Measurements from ENCODE around the gene KCNMB2. TPM values are rescaled to one million over a fixed set of nuclear protein-coding genes. Genes with fewer than 3 reads are reported as not detected.

Gene KCNMB2
- total and polyA plus RNA-seq, 8 donors = 0.69 to 38.0 (median 2.3) TPM

DNA sequence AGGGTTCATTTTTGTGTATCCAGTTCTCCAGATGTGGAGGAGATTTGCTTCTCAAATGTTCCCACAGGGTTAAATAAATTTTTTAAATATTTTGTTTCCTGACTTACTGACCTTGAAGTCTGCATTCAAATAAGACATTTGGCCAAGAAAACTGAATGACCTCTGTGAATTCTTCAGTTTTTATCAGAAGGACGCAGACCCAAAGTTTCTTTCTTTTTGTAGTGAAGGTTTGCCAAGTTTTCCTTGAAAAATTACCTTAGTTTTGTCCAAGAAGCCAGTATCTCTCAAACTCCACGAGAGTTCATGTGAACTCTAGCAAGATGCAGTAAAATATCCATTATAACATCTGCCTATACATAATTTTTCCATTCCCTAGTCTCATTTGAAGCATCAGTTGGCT, 332.4 kb downstream of the KCNMB2 start:
- intact Hi-C loops (cut with DNase I) = no loop called here
- Histone ChIP-seq H3K27ac (no peak overlapping the region), H3K9me3 (no peaks in the 10 kb centered on the region), H3K4me1 (no peaks in the 10 kb centered on the region), H3K4me3 (no peak overlapping the region), H3K27me3 (no peaks in the 10 kb centered on the region), H3K36me3 (no peaks in the 10 kb centered on the region)
- TF ChIP-seq CTCF (IDR thresholded peaks at IDR 0.05) = no peak
- FAIRE-seq (no peak), DNase-seq (no peak), ATAC-seq (no peak)
- 13 to 19% methylated on average over 2 of the region's 2 CpGs for WGBS, 2 donors

- Histone ChIP-seq H3K9me3 (no peaks in the 10 kb centered on the region), H3K27me3 (no peaks in the 10 kb centered on the region), H3K27ac (no peak overlapping the region), H3K36me3 (no peaks in the 10 kb centered on the region), H3K4me3 (no peak overlapping the region), H3K4me1 (no peaks in the 10 kb centered on the region)
- FAIRE-seq = no peak
- intact Hi-C loops (cut with DNase I) = no loop called here
- TF ChIP-seq CTCF (IDR thresholded peaks at IDR 0.05) = no peak
- no peak for DNase-seq
- no peak for ATAC-seq
Observed at GRCh38 chr3:178870085-178870484, 333.8 kb downstream of the KCNMB2 start.

DNA sequence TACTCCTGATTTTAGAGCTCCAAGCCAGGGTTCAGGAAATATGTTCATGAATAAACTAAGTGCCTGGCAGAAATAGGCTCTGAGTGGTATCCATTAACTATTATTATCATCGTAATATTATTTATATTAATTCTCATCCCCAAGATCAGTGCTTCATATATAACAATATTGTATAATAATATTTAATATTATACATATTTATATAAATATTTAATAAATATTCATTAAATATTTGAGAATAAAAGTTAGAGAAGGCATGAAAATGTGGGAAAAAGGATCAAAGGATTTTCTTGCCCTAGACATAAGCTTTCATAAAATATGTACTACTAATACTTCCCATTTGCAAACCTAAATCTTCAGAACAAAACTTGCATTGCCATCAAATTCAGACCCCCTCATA, 338.9 kb downstream of the KCNMB2 start:
- H3K4me3 ChIP-seq = no peak overlapping the region
- H3K4me1 ChIP-seq = no peaks in the 10 kb centered on the region
- intact Hi-C loops (cut with DNase I) = no loop called here
- FAIRE-seq = no peak
- no peak for DNase-seq
- no peak overlapping the region for H3K27ac ChIP-seq
- no peak for TF ChIP-seq CTCF (IDR thresholded peaks at IDR 0.05)
- no peaks in the 10 kb centered on the region for H3K9me3 ChIP-seq
- H3K36me3 ChIP-seq = no peaks in the 10 kb centered on the region
- no peaks in the 10 kb centered on the region for H3K27me3 ChIP-seq
- ATAC-seq = no peak
- 57 to 63% methylated on average over 1 of the region's 1 CpG for WGBS, 2 donors

DNA sequence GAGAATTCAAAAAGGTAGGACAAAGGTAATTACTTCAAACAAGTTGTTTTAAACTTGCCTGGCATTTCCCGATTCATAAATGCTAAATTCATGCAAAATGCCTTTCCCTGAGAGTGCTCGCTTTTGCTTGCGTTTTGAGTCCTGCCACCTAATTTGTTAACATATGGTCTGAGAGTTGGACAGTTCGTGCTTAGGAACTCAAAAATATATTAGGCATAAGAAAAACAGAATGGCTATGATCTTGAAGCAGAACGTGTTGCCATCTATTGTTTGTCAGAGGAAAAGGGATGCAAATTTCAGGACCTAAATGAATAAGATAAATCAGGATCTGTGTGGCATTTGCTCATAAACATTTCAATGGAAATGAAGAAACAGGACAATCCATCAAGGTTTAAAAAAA, 339.6 kb downstream of the KCNMB2 start:
- H3K36me3 ChIP-seq = no peaks in the 10 kb centered on the region
- no peak for TF ChIP-seq CTCF (IDR thresholded peaks at IDR 0.05)
- FAIRE-seq (no peak), DNase-seq (no peak), ATAC-seq (no peak)
- no peaks in the 10 kb centered on the region for H3K4me1 ChIP-seq
- WGBS, 2 donors = 59 to 66% methylated on average over 5 of the region's 5 CpGs
- no peaks in the 10 kb centered on the region for H3K27me3 ChIP-seq
- H3K27ac ChIP-seq = no peak overlapping the region
- no peak overlapping the region for H3K4me3 ChIP-seq
- H3K9me3 ChIP-seq = no peaks in the 10 kb centered on the region
- intact Hi-C loops (cut with DNase I) = no loop called here

DNA sequence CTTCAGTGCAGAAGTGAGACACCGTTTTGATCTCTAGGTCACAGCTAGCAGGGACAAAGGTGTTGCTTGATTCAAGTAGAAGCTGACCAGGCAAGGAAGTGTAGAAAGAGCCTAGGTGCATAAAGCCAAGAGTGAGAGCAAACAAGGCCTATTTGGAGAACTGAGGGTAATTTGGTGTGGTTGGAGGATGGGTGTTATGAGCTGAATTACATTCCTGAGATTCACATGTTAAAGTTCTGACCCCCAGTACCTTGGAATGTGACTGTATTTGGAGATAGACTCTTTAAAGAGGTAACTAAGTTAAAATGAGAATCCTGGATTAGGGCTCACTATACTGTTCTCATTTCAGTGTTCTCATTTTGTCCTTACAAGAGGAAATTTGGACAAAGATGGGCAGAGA, 344.0 kb downstream of the KCNMB2 start:
- Histone ChIP-seq H3K9me3 (no peaks in the 10 kb centered on the region), H3K36me3 (no peaks in the 10 kb centered on the region), H3K4me3 (no peak overlapping the region), H3K27ac (no peak overlapping the region), H3K4me1 (no peaks in the 10 kb centered on the region), H3K27me3 (no peaks in the 10 kb centered on the region)
- intact Hi-C loops (cut with DNase I) = no loop called here
- FAIRE-seq (no peak), DNase-seq (no peak), ATAC-seq (no peak)
- WGBS, 2 donors = 33 to 46% methylated on average over 1 of the region's 1 CpG
- no peak for TF ChIP-seq CTCF (IDR thresholded peaks at IDR 0.05)
